ENCODE measurements around the gene NUP210L.

The NUP210L gene

GRCh38 chr1:153990468-153991150 lies 164.3 kb downstream of the NUP210L start, which contains the start of gene RPS27 (continued):
- TF ChIP-seq MEIS1 (CRISPR knock-in tag; IDR thresholded peaks at IDR 0.05; ENCODE audit: borderline replicate concordance) (no peak), IKZF3 (tag by site-specific recombination; IDR thresholded peaks at IDR 0.05) (no peak), FEZF1 (tag by site-specific recombination; IDR thresholded peaks at IDR 0.05) (no peak), ZNF404 (tag by site-specific recombination; IDR thresholded peaks at IDR 0.05) (no peak), ZNF571 (tag by site-specific recombination; IDR thresholded peaks at IDR 0.05) (no peak), ZBTB11 (tag by site-specific recombination; conservative IDR thresholded peaks at IDR 0.05; ENCODE audit: low read depth) (peak; percentile 98), ZNF138 (tag by site-specific recombination; IDR thresholded peaks at IDR 0.05; ENCODE audit: borderline replicate concordance) (no peak), ZBTB44 (tag by site-specific recombination; IDR thresholded peaks at IDR 0.05) (no peak), ZBTB1 (tag by site-specific recombination; IDR thresholded peaks at IDR 0.05) (no peak), SALL2 (tag by site-specific recombination; IDR thresholded peaks at IDR 0.05; ENCODE audit: borderline replicate concordance) (no peak), ZNF664 (tag by site-specific recombination; IDR thresholded peaks at IDR 0.05) (no peak), KLF9 (tag by site-specific recombination; IDR thresholded peaks at IDR 0.05; ENCODE audit: low read depth) (no peak), ZNF692 (tag by site-specific recombination; IDR thresholded peaks at IDR 0.05) (peak; percentile 74), ZNF132 (tag by site-specific recombination; IDR thresholded peaks at IDR 0.05; ENCODE audit: borderline replicate concordance) (no peak), ZSCAN16 (tag by site-specific recombination; IDR thresholded peaks at IDR 0.05) (no peak), KLF7 (tag by site-specific recombination; IDR thresholded peaks at IDR 0.05; ENCODE audit: borderline replicate concordance) (no peak), ZNF521 (tag by site-specific recombination; IDR thresholded peaks at IDR 0.05) (no peak), ZNF548 (tag by site-specific recombination; IDR thresholded peaks at IDR 0.05) (no peak), ZNF169 (tag by site-specific recombination; IDR thresholded peaks at IDR 0.05) (no peak), ZBTB26 (tag by site-specific recombination; optimal IDR thresholded peaks at IDR 0.05) (peak; percentile 41), OSR2 (tag by site-specific recombination; IDR thresholded peaks at IDR 0.05) (no peak), SCRT1 (tag by site-specific recombination; IDR thresholded peaks at IDR 0.05; ENCODE audit: borderline replicate concordance) (no peak), ZNF558 (tag by site-specific recombination; IDR thresholded peaks at IDR 0.05) (0 out of 2 replicates have a peak, but pooled peaks have one; percentile 48), ZNF121 (tag by site-specific recombination; IDR thresholded peaks at IDR 0.05) (peak; percentile 39; the same call in 1 of the 2 replicates), ZSCAN5A (tag by site-specific recombination; IDR thresholded peaks at IDR 0.05) (no peak), MYNN (tag by site-specific recombination; IDR thresholded peaks at IDR 0.05; ENCODE audit: borderline replicate concordance) (no peak)
- TF ChIP-seq, protein P1, sequence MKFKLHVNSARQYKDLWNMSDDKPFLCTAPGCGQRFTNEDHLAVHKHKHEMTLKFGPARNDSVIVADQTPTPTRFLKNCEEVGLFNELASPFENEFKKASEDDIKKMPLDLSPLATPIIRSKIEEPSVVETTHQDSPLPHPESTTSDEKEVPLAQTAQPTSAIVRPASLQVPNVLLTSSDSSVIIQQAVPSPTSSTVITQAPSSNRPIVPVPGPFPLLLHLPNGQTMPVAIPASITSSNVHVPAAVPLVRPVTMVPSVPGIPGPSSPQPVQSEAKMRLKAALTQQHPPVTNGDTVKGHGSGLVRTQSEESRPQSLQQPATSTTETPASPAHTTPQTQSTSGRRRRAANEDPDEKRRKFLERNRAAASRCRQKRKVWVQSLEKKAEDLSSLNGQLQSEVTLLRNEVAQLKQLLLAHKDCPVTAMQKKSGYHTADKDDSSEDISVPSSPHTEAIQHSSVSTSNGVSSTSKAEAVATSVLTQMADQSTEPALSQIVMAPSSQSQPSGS (tag by site-specific recombination; IDR thresholded peaks at IDR 0.05; ENCODE audit: low read depth), result peak; percentile 85
- TF ChIP-seq, protein P2, sequence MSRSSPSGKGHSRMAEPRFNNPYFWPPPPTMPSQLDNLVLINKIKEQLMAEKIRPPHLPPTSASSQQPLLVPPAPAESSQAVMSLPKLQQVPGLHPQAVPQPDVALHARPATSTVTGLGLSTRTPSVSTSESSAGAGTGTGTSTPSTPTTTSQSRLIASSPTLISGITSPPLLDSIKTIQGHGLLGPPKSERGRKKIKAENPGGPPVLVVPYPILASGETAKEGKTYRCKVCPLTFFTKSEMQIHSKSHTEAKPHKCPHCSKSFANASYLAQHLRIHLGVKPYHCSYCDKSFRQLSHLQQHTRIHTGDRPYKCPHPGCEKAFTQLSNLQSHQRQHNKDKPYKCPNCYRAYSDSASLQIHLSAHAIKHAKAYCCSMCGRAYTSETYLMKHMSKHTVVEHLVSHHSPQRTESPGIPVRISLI (tag by site-specific recombination; IDR thresholded peaks at IDR 0.05), result no peak
